HG03095 (cell line): ENCODE measurements around the gene CNTN1.

Experiments used
- ATAC-seq: cut with Tn5 transposase; IDR thresholded peaks from one replicate; pipeline ENCODE4 v1.9.1; 2021; ENCODE audit warnings: moderate library complexity; ENCODE audit not compliant: unreplicated experiment

The CNTN1 gene

GRCh38 chr12:40691913-40692764 lies at the start of gene CNTN1:
TSS of gene CNTN1 (plus strand) at chr12:40692439.
- ATAC-seq = no peak

DNA sequence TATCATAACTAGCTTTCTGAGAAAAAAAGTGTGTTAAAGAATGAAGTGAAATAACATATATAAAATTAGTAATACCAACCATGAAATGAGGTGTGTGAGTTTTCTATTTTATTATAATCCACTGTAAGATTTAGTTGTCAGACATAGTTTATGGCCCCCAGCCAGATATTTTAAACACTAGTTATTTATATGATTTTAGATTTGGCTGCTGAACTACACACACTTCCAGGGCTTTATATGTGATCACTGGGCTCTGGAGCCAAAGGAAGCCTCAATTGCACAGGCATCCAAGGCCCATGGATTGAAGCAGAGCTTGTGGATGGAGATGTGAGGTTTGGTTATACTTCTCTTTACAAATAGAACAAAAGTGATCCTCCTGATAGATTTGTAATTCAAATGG lies 48.7 kb upstream of the CNTN1 start:
- no peak for ATAC-seq

GRCh38 chr12:40643976-40644375 lies 48.3 kb upstream of the CNTN1 start:
- ATAC-seq = no peak

DNA sequence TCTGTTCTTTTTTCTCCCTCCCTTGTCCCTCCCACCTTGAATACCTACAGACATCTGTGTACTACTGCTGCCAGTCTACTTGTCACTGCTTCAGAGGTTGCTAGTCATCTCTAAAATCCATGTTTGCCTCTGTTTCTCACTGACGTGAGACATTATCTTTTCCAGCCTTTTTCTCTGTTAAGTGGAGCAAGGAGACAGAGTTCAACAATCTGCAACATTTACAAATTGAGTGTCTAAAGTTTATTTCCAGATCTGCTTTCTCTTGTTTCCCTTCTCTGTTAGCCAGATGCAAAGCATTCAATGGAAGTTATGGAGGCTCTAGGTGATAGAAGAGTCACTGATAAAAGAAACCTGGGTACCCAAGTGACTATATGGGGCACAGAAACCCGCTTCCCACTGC lies 47.5 kb upstream of the CNTN1 start:
- ATAC-seq = no peak

- no peak for ATAC-seq
Measured at GRCh38 chr12:40645361-40645760, 46.9 kb upstream of the CNTN1 start.

DNA sequence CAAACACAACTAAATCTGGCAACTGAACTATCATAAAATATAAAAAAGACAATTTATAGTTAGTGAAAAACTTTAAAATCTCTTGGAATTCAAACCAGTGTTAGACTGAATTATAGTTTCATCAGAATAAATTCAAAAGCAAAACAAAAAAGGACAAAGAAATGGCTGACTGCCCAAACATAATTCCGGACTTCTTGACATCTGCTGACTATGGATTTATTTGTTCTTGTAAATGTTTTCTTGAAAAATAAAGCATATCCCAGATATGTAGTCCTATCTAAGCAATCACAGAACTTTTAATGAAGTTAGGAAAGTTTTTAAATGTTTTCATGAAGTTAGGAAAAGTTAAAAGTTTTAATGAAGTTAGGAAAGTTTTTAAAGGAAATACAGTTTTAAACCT lies 45.8 kb upstream of the CNTN1 start:
- no peak for ATAC-seq

GRCh38 chr12:40646911-40647310 lies 45.3 kb upstream of the CNTN1 start:
- ATAC-seq = no peak

DNA sequence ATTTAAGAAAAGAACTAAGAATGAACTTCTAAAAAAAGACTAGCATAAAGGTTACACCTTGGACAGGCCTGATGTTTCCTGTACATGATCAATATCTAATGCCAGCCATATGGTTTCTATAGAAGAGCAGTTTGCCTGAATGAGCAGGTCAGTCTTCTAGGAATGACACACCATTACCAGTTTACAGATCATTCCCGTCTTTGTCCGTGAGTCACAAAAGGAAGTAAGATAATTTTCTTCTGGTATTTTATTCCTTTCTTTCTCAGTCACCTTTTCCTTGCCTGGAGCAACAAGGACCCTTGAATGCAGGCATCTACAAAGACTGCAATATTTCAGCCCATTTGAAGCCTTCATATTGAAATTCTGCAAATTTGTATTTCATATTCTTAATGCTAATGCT lies 44.6 kb upstream of the CNTN1 start:
- ATAC-seq = no peak

- ATAC-seq = no peak
Measured at GRCh38 chr12:40648519-40648918, 43.7 kb upstream of the CNTN1 start.

- no peak for ATAC-seq
Measured at GRCh38 chr12:40650038-40650704, 42.1 kb upstream of the CNTN1 start.

- ATAC-seq = no peak
Measured at GRCh38 chr12:40655451-40655850, 36.8 kb upstream of the CNTN1 start.

- ATAC-seq = no peak
Measured at GRCh38 chr12:40662366-40662765, 29.9 kb upstream of the CNTN1 start.

GRCh38 chr12:40663781-40664180 lies 28.5 kb upstream of the CNTN1 start:
- no peak for ATAC-seq

- no peak for ATAC-seq
Measured at GRCh38 chr12:40668099-40668529, 24.1 kb upstream of the CNTN1 start.

- no peak for ATAC-seq
Measured at GRCh38 chr12:40672741-40673271, 19.4 kb upstream of the CNTN1 start.

GRCh38 chr12:40681148-40681547 lies 11.1 kb upstream of the CNTN1 start:
- ATAC-seq = no peak

- ATAC-seq = no peak
Measured at GRCh38 chr12:40684986-40685385, 7.3 kb upstream of the CNTN1 start.

GRCh38 chr12:40688085-40688725 lies 4.0 kb upstream of the CNTN1 start:
- ATAC-seq = no peak

- ATAC-seq = no peak
Measured at GRCh38 chr12:40689576-40689975, 2.7 kb upstream of the CNTN1 start.

DNA sequence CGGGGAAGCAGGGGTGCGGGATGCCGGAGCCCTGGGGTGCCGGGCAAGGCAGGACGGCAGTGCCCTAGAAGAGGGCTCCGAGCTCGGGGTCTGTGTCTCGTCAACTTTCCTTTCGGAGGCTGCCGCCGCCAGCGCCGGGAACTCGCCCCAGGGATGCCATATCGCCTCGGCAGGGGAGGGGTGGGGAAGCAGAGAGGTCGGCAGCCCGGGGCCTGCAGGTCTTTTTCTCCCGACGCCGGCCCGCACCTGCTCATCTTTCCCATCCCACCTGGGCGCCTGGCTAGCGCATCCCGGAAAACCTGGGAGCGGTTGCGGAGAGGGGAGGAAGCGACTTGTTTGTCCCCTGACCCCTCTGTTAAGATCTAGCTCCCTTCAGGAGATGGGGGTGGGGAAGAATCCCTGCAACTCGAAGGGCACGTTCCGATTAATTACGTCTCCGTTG lies 547 bp downstream of the CNTN1 start:
- ATAC-seq = no peak

DNA sequence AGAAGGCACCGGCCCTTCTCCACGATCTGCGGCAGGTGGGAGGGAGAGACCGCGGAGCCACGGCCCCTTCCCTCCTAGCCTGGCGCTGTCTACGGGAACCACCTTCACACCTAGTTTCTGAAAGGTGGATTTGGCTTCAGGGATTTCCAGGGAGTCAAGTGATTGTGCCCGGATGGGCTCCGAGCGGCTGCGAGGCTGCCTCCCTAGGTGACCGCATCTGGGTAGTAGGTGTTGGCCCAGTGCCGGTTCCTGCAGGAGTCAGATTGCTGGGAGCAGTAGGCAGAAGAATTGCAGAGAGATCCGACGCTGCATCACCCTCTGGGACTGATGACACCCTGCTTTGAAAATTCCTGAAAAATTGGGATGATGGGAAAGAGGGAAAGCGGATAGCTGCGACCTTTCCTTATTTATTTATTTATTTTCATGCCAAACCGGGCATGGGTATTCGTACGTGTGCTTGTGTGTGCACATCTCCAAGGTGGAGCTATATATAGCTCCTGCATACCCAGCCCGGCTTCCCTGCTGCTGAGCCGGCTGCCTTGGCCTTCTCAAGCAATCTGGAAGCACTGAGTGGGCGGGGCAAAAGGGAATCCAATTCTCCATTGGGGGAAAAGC lies 1.1 kb downstream of the CNTN1 start:
- no peak for ATAC-seq
